Gastrocnemius medialis (tissue), 4 donors: ENCODE measurements around the gene JMJD1C.

ENCODE experiments used
- POLR2A ChIP-seq, 2 donors: fragments of 450-650 bp; IDR thresholded peaks; one replicate each; pipeline ENCODE4 v1.6.1; 2017; ENCODE audit warnings: antibody characterized with exemption in 2 of 2, mild to moderate bottlenecking in 2 of 2, moderate library complexity in 2 of 2
- TF ChIP-seq, protein P1 (sequence below), 5 experiments: fragments of 450-650 bp in 3 of 5; fragments of 200-600 bp in 2 of 5; sonication (generic) in 2 of 5; IDR thresholded peaks in 4 of 5; conservative IDR thresholded peaks in 1 of 5; 1 replicate in 4 of 5; 2 replicates in 1 of 5; pipeline ENCODE4 v1.5.1; 2016 to 2019; ENCODE audit warnings: antibody characterized with exemption in 5 of 5, mild to moderate bottlenecking in 3 of 5, moderate library complexity in 3 of 5

DNA sequence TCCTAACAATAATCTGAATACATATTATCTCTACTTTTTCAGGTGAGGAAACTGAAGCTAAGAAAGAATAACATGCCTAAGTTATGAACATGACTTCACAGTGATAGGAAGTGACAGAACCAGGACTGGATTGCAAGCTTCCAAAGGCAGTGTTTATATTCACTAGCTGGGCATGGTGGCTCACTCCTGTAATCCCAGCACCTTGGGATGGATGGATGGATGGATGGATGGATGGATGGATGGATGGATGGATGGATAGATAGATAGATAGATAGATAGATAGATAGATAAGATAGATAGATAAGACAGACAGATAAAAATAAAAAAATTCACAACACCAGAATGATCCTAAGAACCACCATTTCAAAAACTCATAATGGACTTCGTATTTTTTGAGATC, 18.2 kb upstream of the JMJD1C start:
- TF ChIP-seq, protein P1, sequence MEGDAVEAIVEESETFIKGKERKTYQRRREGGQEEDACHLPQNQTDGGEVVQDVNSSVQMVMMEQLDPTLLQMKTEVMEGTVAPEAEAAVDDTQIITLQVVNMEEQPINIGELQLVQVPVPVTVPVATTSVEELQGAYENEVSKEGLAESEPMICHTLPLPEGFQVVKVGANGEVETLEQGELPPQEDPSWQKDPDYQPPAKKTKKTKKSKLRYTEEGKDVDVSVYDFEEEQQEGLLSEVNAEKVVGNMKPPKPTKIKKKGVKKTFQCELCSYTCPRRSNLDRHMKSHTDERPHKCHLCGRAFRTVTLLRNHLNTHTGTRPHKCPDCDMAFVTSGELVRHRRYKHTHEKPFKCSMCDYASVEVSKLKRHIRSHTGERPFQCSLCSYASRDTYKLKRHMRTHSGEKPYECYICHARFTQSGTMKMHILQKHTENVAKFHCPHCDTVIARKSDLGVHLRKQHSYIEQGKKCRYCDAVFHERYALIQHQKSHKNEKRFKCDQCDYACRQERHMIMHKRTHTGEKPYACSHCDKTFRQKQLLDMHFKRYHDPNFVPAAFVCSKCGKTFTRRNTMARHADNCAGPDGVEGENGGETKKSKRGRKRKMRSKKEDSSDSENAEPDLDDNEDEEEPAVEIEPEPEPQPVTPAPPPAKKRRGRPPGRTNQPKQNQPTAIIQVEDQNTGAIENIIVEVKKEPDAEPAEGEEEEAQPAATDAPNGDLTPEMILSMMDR (IDR thresholded peaks at IDR 0.05 in 4 of 5, conservative IDR thresholded peaks at IDR 0.05 in 1 of 5): no peak
- no peak for TF ChIP-seq POLR2A (IDR thresholded peaks at IDR 0.05)
